ENCODE data around the gene ZFYVE27.

Gene ZFYVE27

GRCh38 chr10:97768322-97769315, 31.7 kb downstream of the ZFYVE27 start:
- H3K27me3 Mint-ChIP-seq, result peaks cover 8% of the 10 kb centered on the region

GRCh38 chr10:97770255-97770654, 33.3 kb downstream of the ZFYVE27 start:
- H3K4me3 Mint-ChIP-seq, result peak overlapping the region; percentile 82
- peaks cover 26% of the 10 kb centered on the region for H3K4me1 Mint-ChIP-seq (ENCODE audit: low read depth)
- no peaks in the 10 kb centered on the region for H3K9me3 Mint-ChIP-seq (ENCODE audit: low read depth)
- peaks cover 8% of the 10 kb centered on the region for H3K27me3 Mint-ChIP-seq
- H3K36me3 Mint-ChIP-seq, result peaks cover 5% of the 10 kb centered on the region
- H3K27ac Mint-ChIP-seq, result no peak overlapping the region

More at GRCh38 chr10:97768322-97769315, 31.7 kb downstream of the ZFYVE27 start:
- Mint-ChIP-seq H3K9me3 (ENCODE audit: low read depth) (no peaks in the 10 kb centered on the region), H3K4me1 (ENCODE audit: low read depth) (peaks cover 28% of the 10 kb centered on the region), H3K36me3 (peaks cover 5% of the 10 kb centered on the region), H3K27ac (no peak overlapping the region), H3K4me3 (no peak overlapping the region)

DNA sequence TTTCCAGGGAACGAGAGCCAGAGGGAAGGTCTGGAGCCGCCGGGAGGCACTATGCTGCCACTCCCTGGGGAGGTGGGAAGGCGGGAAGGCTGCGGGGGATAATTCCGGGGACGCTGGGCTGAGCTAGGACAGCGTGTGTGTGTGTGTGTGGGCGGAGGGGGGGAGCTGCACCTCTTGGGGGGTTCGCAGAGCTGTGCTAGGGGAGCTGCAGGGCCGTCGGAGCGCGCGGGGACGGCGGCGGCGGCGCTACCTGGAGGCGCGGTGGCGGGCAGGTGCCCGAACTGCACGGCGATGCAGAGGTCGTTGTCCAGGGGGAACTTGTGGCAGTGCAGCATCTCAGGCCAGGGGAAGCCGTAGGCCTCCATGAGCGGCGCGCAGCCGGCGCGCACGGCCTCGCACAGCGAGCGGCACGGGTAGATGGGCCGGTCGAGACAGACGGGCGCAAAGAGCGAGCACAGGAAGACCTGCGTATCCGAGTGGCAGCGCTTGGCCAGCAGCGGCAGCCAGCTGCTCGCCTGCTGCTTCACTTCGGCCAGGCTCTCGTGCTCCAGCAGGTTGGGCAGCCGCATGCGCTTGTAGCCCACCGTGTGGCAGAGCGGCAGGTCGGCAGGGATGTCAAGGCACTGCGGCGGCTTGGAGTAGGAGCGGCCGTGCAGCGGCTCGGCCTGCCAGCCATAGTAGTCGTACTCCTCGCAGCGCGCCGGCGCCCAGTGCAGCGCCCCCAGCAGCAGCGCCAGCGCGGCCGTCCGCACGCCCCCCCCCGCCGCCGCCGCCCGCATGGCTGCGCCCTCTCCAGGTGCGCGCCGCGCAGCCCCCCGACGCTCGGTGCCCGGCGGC, 34.3 kb downstream of the ZFYVE27 start:
- peak overlapping the region; percentile 82 for H3K4me3 Mint-ChIP-seq
- peaks cover 5% of the 10 kb centered on the region for H3K36me3 Mint-ChIP-seq
- H3K27ac Mint-ChIP-seq, result no peak overlapping the region
- no peaks in the 10 kb centered on the region for H3K9me3 Mint-ChIP-seq (ENCODE audit: low read depth)
- peaks cover 26% of the 10 kb centered on the region for H3K4me1 Mint-ChIP-seq (ENCODE audit: low read depth)
- peaks cover 8% of the 10 kb centered on the region for H3K27me3 Mint-ChIP-seq

- Mint-ChIP-seq H3K4me3 (peak within 1 kb of the TSS; percentile 95), H3K9me3 (ENCODE audit: low read depth) (no peaks in the 10 kb centered on the region), H3K27ac (no peak within 1 kb of the TSS), H3K36me3 (peaks cover 5% of the 10 kb centered on the region), H3K4me1 (ENCODE audit: low read depth) (peaks cover 26% of the 10 kb centered on the region), H3K27me3 (peaks cover 8% of the 10 kb centered on the region)
Observed at GRCh38 chr10:97771913-97772823, 35.2 kb downstream of the ZFYVE27 start, which contains the start of gene SFRP5. Gene SFRP5, minus strand, starts transcription at chr10:97771999. Its CDS starts 166 bp downstream, at chr10:97771833.

GRCh38 chr10:97773096-97773495, 36.2 kb downstream of the ZFYVE27 start:
- peaks cover 8% of the 10 kb centered on the region for H3K27me3 Mint-ChIP-seq
- peaks cover under 1% of the 10 kb centered on the region for H3K36me3 Mint-ChIP-seq
- H3K4me3 Mint-ChIP-seq, result no peak overlapping the region
- H3K27ac Mint-ChIP-seq, result no peak overlapping the region
- peaks cover 26% of the 10 kb centered on the region for H3K4me1 Mint-ChIP-seq (ENCODE audit: low read depth)
- no peaks in the 10 kb centered on the region for H3K9me3 Mint-ChIP-seq (ENCODE audit: low read depth)

DNA sequence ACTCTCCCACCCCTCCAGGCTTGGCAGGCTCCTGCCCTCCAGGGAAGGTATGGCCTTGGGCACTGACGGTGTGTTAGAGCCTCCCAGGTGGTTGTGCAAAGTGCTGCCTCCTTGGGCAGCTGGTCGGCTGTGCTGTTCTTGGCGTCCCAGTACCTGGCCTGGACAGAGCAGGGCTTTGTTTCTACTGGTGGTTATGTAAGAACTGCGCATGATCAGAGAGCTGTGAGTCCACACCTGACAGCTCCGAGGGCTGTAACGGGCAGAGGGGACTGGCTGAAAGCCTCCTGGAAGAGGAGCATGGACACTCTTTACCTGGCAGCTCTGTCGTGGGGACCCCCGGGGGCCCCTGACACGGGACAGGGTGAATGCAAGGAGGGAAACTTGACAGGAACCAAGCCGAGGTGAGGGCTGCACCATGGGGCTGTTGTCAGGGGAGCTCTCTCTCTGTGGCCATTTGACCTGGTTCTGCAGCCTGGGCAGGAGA, 37.9 kb downstream of the ZFYVE27 start:
- peaks cover 7% of the 10 kb centered on the region for H3K27me3 Mint-ChIP-seq
- peaks cover 3% of the 10 kb centered on the region for H3K36me3 Mint-ChIP-seq
- no peak overlapping the region for H3K27ac Mint-ChIP-seq
- no peaks in the 10 kb centered on the region for H3K9me3 Mint-ChIP-seq (ENCODE audit: low read depth)
- H3K4me3 Mint-ChIP-seq, result no peak overlapping the region
- H3K4me1 Mint-ChIP-seq (ENCODE audit: low read depth), result peaks cover 29% of the 10 kb centered on the region

- Mint-ChIP-seq H3K4me3 (no peak overlapping the region), H3K27ac (no peak overlapping the region), H3K9me3 (ENCODE audit: low read depth) (no peaks in the 10 kb centered on the region), H3K4me1 (ENCODE audit: low read depth) (peaks cover 37% of the 10 kb centered on the region), H3K27me3 (peaks cover 2% of the 10 kb centered on the region), H3K36me3 (peaks cover 3% of the 10 kb centered on the region)
Observed at GRCh38 chr10:97777143-97777542, 40.2 kb downstream of the ZFYVE27 start.

- no peaks in the 10 kb centered on the region for H3K9me3 Mint-ChIP-seq (ENCODE audit: low read depth)
- no peaks in the 10 kb centered on the region for H3K27me3 Mint-ChIP-seq
- H3K27ac Mint-ChIP-seq, result no peak overlapping the region
- H3K36me3 Mint-ChIP-seq, result peaks cover 3% of the 10 kb centered on the region
- H3K4me3 Mint-ChIP-seq, result no peak overlapping the region
- peaks cover 42% of the 10 kb centered on the region for H3K4me1 Mint-ChIP-seq (ENCODE audit: low read depth)
Observed at GRCh38 chr10:97778452-97779302, 41.7 kb downstream of the ZFYVE27 start.

DNA sequence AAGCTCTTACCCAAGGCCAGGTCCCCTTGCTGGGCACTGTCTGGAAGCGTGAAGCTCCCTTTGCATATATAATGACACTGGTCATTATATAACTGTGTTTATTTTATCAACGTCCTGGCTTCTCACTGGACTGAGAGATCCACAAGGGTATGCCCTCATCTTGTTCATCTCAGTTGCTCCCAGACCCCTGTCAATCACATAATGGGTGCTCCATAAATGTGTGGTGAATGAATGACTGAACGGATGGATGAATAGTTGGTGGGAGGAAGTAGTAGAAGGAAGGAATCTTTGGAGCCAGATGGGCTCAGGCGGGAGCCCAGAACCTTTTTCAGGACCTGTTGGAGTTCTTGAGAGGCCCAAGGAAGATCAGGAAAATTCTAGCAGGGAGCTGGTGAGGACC, 42.6 kb downstream of the ZFYVE27 start:
- Mint-ChIP-seq H3K27me3 (no peaks in the 10 kb centered on the region), H3K4me1 (ENCODE audit: low read depth) (peaks cover 42% of the 10 kb centered on the region), H3K36me3 (peaks cover 3% of the 10 kb centered on the region), H3K27ac (no peak overlapping the region), H3K9me3 (ENCODE audit: low read depth) (no peaks in the 10 kb centered on the region), H3K4me3 (no peak overlapping the region)

GRCh38 chr10:97779975-97780374, 43.0 kb downstream of the ZFYVE27 start:
- peak overlapping the region; percentile 20 for H3K4me3 Mint-ChIP-seq
- H3K27me3 Mint-ChIP-seq, result no peaks in the 10 kb centered on the region
- H3K9me3 Mint-ChIP-seq (ENCODE audit: low read depth), result no peaks in the 10 kb centered on the region
- peaks cover 3% of the 10 kb centered on the region for H3K36me3 Mint-ChIP-seq
- peak overlapping the region; percentile 81 for H3K27ac Mint-ChIP-seq
- peaks cover 42% of the 10 kb centered on the region for H3K4me1 Mint-ChIP-seq (ENCODE audit: low read depth)

- Mint-ChIP-seq H3K27ac (peak overlapping the region; percentile 90), H3K9me3 (ENCODE audit: low read depth) (no peaks in the 10 kb centered on the region), H3K36me3 (peaks cover 3% of the 10 kb centered on the region), H3K4me1 (ENCODE audit: low read depth) (peaks cover 42% of the 10 kb centered on the region), H3K4me3 (peak overlapping the region; percentile 38), H3K27me3 (no peaks in the 10 kb centered on the region)
Observed at GRCh38 chr10:97780841-97781617, 44.1 kb downstream of the ZFYVE27 start.

GRCh38 chr10:97781618-97782331, 44.8 kb downstream of the ZFYVE27 start:
- Mint-ChIP-seq H3K4me3 (peak overlapping the region; percentile 69), H3K9me3 (ENCODE audit: low read depth) (no peaks in the 10 kb centered on the region)

More at GRCh38 chr10:97781618-97782331, 44.8 kb downstream of the ZFYVE27 start:
- Mint-ChIP-seq H3K36me3 (peaks cover 3% of the 10 kb centered on the region), H3K27me3 (no peaks in the 10 kb centered on the region), H3K4me1 (ENCODE audit: low read depth) (peaks cover 42% of the 10 kb centered on the region), H3K27ac (peak overlapping the region; percentile 90)
